Right lobe of liver (tissue), 4 donors: ENCODE data around the gene NEDD9.
A peak's percentile ranks its signal among the peaks of the same experiment; 100 is the strongest.

Source experiments
- POLR2A ChIP-seq: fragments of 450-650 bp; IDR thresholded peaks from one replicate; pipeline ENCODE4 v1.6.1; 2017; ENCODE audit warnings: antibody characterized with exemption, mild to moderate bottlenecking
- TF ChIP-seq, protein P1 (sequence below), 4 donors: fragments of 200-600 bp in 3 of 4; fragments of 450-650 bp in 1 of 4; IDR thresholded peaks; one replicate each; pipeline versions ENCODE4 v1.5.1 to v1.8.0; 2016 to 2022; ENCODE audit warnings: antibody characterized with exemption in 4 of 4, mild to moderate bottlenecking in 2 of 4
- donor health status: DM: no; HTN: no; CAD: no.
- donor health status: DM: no; HTN: no; CAD: no.
- donor health status: DM: no; HTN: yes; CAD: no.

DNA sequence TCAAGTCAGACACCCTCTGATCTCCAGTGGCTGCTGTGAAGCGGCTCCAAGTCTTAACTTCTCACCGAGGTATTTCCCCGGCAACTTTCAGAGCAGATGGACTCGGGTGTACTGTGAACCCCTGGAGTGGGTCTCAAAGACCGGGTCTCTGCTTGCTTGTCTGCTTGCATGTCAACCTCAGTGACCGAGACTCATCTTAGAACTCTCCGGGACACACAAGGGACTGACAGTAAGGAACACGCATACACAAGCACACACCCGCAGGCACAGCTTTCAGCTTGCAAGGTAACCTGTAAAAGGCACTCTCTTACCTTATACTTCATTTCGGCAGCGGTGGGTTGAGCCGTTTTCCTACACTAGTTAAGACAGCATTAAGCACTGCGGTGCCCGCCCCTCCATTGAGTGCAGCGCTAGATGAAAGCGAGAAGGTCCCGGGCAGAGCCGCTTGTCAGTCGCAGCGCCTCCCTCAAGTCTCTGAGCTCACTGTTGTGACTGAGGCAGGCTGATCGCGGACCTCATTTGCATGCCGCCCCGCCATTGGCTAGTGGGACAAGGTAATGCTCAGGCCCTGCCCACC is at the start of gene NEDD9:
- TF ChIP-seq, protein P1, sequence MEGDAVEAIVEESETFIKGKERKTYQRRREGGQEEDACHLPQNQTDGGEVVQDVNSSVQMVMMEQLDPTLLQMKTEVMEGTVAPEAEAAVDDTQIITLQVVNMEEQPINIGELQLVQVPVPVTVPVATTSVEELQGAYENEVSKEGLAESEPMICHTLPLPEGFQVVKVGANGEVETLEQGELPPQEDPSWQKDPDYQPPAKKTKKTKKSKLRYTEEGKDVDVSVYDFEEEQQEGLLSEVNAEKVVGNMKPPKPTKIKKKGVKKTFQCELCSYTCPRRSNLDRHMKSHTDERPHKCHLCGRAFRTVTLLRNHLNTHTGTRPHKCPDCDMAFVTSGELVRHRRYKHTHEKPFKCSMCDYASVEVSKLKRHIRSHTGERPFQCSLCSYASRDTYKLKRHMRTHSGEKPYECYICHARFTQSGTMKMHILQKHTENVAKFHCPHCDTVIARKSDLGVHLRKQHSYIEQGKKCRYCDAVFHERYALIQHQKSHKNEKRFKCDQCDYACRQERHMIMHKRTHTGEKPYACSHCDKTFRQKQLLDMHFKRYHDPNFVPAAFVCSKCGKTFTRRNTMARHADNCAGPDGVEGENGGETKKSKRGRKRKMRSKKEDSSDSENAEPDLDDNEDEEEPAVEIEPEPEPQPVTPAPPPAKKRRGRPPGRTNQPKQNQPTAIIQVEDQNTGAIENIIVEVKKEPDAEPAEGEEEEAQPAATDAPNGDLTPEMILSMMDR (IDR thresholded peaks at IDR 0.05) = peak in 1 of 4 donors; percentile 11
- TF ChIP-seq POLR2A = peak; percentile 100
